ENCODE results near the gene RTKN2. TPM values are rescaled to one million over a fixed set of nuclear protein-coding genes. Genes with fewer than 3 reads are reported as not detected.
A peak's percentile ranks its signal among the peaks of the same experiment; 100 is the strongest.

RTKN2 gene
- total RNA-seq, 1 experiment from 2014 or later, result 21.3 TPM

DNA sequence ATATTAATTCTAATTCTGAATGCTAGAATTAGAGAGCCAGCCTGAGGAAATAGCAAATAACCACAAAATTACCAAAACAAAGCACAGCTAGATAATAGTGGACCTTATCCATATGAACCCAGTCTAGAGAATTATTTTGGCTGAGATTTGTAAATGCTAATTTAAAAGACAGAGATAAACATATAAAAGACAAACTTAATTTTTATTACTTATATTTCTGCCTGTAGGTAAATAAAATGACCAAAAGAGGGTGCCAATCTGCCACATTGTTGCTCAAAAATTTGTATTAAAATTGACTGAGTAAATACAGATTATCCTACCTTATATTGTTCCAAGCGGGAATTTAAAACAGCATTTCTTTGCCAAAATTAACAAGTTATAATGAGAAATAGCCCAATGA is 20.2 kb downstream of the RTKN2 start:
- ATAC-seq, result no peak
- TF ChIP-seq SIN3A (IDR thresholded peaks at IDR 0.05; ENCODE audit: borderline replicate concordance, insufficient read depth, low read depth, low read length) (no peak), TCF7L2 (IDR thresholded peaks at IDR 0.05; ENCODE audit: low read depth, low read length) (no peak), REST (IDR thresholded peaks at IDR 0.05; ENCODE audit: insufficient read depth in 1 of 2, low read depth in 2 of 2, low read length in 1 of 2) (no peak), POLR2AphosphoS5 (IDR thresholded peaks at IDR 0.05; ENCODE audit: low read depth, low read length) (no peak)
- TF ChIP-seq, protein P1, sequence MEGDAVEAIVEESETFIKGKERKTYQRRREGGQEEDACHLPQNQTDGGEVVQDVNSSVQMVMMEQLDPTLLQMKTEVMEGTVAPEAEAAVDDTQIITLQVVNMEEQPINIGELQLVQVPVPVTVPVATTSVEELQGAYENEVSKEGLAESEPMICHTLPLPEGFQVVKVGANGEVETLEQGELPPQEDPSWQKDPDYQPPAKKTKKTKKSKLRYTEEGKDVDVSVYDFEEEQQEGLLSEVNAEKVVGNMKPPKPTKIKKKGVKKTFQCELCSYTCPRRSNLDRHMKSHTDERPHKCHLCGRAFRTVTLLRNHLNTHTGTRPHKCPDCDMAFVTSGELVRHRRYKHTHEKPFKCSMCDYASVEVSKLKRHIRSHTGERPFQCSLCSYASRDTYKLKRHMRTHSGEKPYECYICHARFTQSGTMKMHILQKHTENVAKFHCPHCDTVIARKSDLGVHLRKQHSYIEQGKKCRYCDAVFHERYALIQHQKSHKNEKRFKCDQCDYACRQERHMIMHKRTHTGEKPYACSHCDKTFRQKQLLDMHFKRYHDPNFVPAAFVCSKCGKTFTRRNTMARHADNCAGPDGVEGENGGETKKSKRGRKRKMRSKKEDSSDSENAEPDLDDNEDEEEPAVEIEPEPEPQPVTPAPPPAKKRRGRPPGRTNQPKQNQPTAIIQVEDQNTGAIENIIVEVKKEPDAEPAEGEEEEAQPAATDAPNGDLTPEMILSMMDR (IDR thresholded peaks at IDR 0.05), result peak; percentile 64; the same call in 1 of the 2 replicates
- in situ Hi-C loops (cut with HindIII; ENCODE audit: low pct_unique_long_range_greater_than_20kb, low sequenced_read_pairs) (no loop called here), intact Hi-C loops (cut with micrococcal nuclease; ENCODE audit: unreplicated experiment) (loop anchor here (5.0 kb wide), 1 partner anchor 211 kb away; no protein-coding TSS in a partner anchor)
- ChIA-PET CTCF (interaction anchor here (0.6 kb wide), 2 partner anchors 70 to 433 kb away, joined by 3 read pairs; no protein-coding TSS in a partner anchor), POLR2A (interaction anchor here (0.6 kb wide), 1 partner anchor 214 kb away, joined by 3 read pairs; no protein-coding TSS in a partner anchor)
- no peaks in the 10 kb centered on the region for H3K9me3 ChIP-seq (ENCODE audit: control insufficient read depth, insufficient read depth, low read depth, low read length)
- peak overlapping the region; percentile 92; the same call in 1 of the 2 replicates for H3K27ac ChIP-seq (ENCODE audit: low read length)
- no TSS peak for BruUV-seq (replicated peaks)
- no peaks in the 10 kb centered on the region for H3K27me3 ChIP-seq (ENCODE audit: control insufficient read depth, insufficient read depth, low read length)
- DNase-seq (ENCODE audit: low read depth, low spot score), result no peak
- H3K4me1 ChIP-seq (ENCODE audit: control insufficient read depth, insufficient read depth, low read length), result peaks cover 65% of the 10 kb centered on the region
- no peak overlapping the region for H3K4me3 ChIP-seq (ENCODE audit: low read depth in 2 of 2, low read length in 2 of 2)
- H3K36me3 ChIP-seq (ENCODE audit: control insufficient read depth, insufficient read depth, low read length), result peaks cover 3% of the 10 kb centered on the region; the same call in 1 of the 2 replicates

- Histone ChIP-seq H3K9me3 (ENCODE audit: control insufficient read depth, insufficient read depth, low read depth, low read length) (no peaks in the 10 kb centered on the region), H3K4me3 (ENCODE audit: low read depth in 2 of 2, low read length in 2 of 2) (no peak overlapping the region), H3K27ac (ENCODE audit: low read length) (peak overlapping the region; percentile 92), H3K36me3 (ENCODE audit: control insufficient read depth, insufficient read depth, low read length) (peaks cover 3% of the 10 kb centered on the region; the same call in 1 of the 2 replicates), H3K4me1 (ENCODE audit: control insufficient read depth, insufficient read depth, low read length) (peaks cover 48% of the 10 kb centered on the region), H3K27me3 (ENCODE audit: control insufficient read depth, insufficient read depth, low read length) (no peaks in the 10 kb centered on the region)
- ChIA-PET CTCF (interaction anchor here (0.7 to 1.5 kb wide), 3 partner anchors 206 to 346 kb away, joined by 3 to 7 read pairs (median 4); no protein-coding TSS in a partner anchor), POLR2A (interaction anchor here (0.6 kb wide), 1 partner anchor 306 kb away, joined by 11 read pairs; no protein-coding TSS in a partner anchor)
- in situ Hi-C loops (cut with HindIII; ENCODE audit: low pct_unique_long_range_greater_than_20kb, low sequenced_read_pairs), result no loop called here
- no TSS peak for BruUV-seq (replicated peaks)
- peak; percentile 81 for ATAC-seq
- intact Hi-C loops (cut with micrococcal nuclease; ENCODE audit: unreplicated experiment), result loop anchor here (5.0 kb wide), 1 partner anchor 208 kb away; no protein-coding TSS in a partner anchor
- no peak for TF ChIP-seq POLR2AphosphoS5 (IDR thresholded peaks at IDR 0.05; ENCODE audit: low read depth, low read length)
- no peak for TF ChIP-seq REST (IDR thresholded peaks at IDR 0.05; ENCODE audit: insufficient read depth in 1 of 2, low read depth in 2 of 2, low read length in 1 of 2)
- TF ChIP-seq, protein P1 (IDR thresholded peaks at IDR 0.05), result peak; percentile 85; the same call in 1 of the 2 replicates
- TF ChIP-seq TCF7L2 (IDR thresholded peaks at IDR 0.05; ENCODE audit: low read depth, low read length), result no peak
- TF ChIP-seq SIN3A (IDR thresholded peaks at IDR 0.05; ENCODE audit: borderline replicate concordance, insufficient read depth, low read depth, low read length), result no peak
- no peak for DNase-seq (ENCODE audit: low read depth, low spot score)
These were observed 23.7 kb downstream of the RTKN2 start for GRCh38 chr10:62244785-62245467.

Data from Panc1 (cell line).